GM23248 (cell line): ENCODE measurements around the gene SYNE2. TPM values are rescaled to one million over a fixed set of nuclear protein-coding genes. Genes with fewer than 3 reads are reported as not detected.

Source experiments
- DNase-seq: peaks from one replicate; pipeline ENCODE4 v3.0.0-alpha.2; 2015
- H2AFZ ChIP-seq: fragments of 200-600 bp; sonication (generic); 2 replicates; pipeline ENCODE4 v1.6.1; 2016; ENCODE audit warnings: antibody characterized with exemption
- H3F3A ChIP-seq: fragments of 200-600 bp; sonication (generic); 2 replicates; pipeline ENCODE4 v1.6.1; 2016; ENCODE audit warnings: mild to moderate bottlenecking, antibody characterized with exemption, mixed run types; ENCODE audit not compliant: insufficient read depth
- H3K27ac ChIP-seq: fragments of 200-600 bp; sonication (generic); 2 replicates; pipeline ENCODE4 v1.5.1; 2016; ENCODE audit warnings: mild to moderate bottlenecking
- H3K27me3 ChIP-seq: fragments of 200-600 bp; sonication (generic); replicated peaks from 2 replicates; pipeline ENCODE4 v1.6.1; 2016; ENCODE audit warnings: mild to moderate bottlenecking; ENCODE audit not compliant: insufficient read depth
- H3K36me3 ChIP-seq: fragments of 200-600 bp; sonication (generic); 2 replicates; pipeline ENCODE4 v1.6.1; 2016; ENCODE audit warnings: low read depth, mild to moderate bottlenecking
- H3K4me1 ChIP-seq: fragments of 200-600 bp; sonication (generic); 2 replicates; pipeline ENCODE4 v1.6.1; 2016; ENCODE audit warnings: mild to moderate bottlenecking; ENCODE audit not compliant: insufficient read depth
- H3K4me2 ChIP-seq: fragments of 200-600 bp; sonication (generic); one replicate; pipeline ENCODE4 v1.6.1; 2016; ENCODE audit warnings: mild to moderate bottlenecking; ENCODE audit not compliant: unreplicated experiment
- H3K4me3 ChIP-seq: fragments of 200-600 bp; sonication (generic); 2 replicates; pipeline ENCODE4 v1.5.1; 2016; ENCODE audit warnings: mild to moderate bottlenecking
- H3K79me2 ChIP-seq: fragments of 200-600 bp; sonication (generic); 2 replicates; pipeline ENCODE4 v1.6.1; 2016; ENCODE audit warnings: mild to moderate bottlenecking; ENCODE audit not compliant: insufficient read depth
- H3K9ac ChIP-seq: fragments of 200-600 bp; sonication (generic); 2 replicates; pipeline ENCODE4 v1.6.1; 2016; ENCODE audit warnings: mild to moderate bottlenecking
- H3K9me2 ChIP-seq: fragments of 200-600 bp; sonication (generic); 2 replicates; pipeline ENCODE4 v1.6.1; 2016; ENCODE audit warnings: mixed run types, mild to moderate bottlenecking, moderate library complexity; ENCODE audit not compliant: insufficient read depth
- H3K9me3 ChIP-seq: fragments of 200-600 bp; sonication (generic); one replicate; pipeline ENCODE4 v1.6.1; 2017; ENCODE audit warnings: low read depth
- H4K20me1 ChIP-seq: fragments of 200-600 bp; sonication (generic); 2 replicates; pipeline ENCODE4 v1.6.0; 2016; ENCODE audit not compliant: insufficient read depth
- EZH2 ChIP-seq: fragments of 200-600 bp; sonication (generic); IDR thresholded peaks from 2 replicates; pipeline ENCODE4 v1.6.1; 2018; ENCODE audit warnings: antibody characterized with exemption, mild to moderate bottlenecking; ENCODE audit not compliant: insufficient read depth, poor library complexity, severe bottlenecking
- EZH2phosphoT487 ChIP-seq: fragments of 200-600 bp; sonication (generic); IDR thresholded peaks from 2 replicates; pipeline ENCODE4 v1.6.1; 2018; ENCODE audit warnings: antibody characterized with exemption, moderate library complexity, mild to moderate bottlenecking, low read depth; ENCODE audit not compliant: insufficient read depth
- WGBS, 2 experiments: methylation state at CpG; one replicate each; pipeline ENCODE4 v1.1.6; 2015 to 2017; ENCODE audit warnings: low lambda C conversion rate in 2 of 2, low coverage in 1 of 2; ENCODE audit errors: missing lambda C conversion rate in 2 of 2; 5-methylcytosine and 5-hydroxymethylcytosine counted together
- in situ Hi-C: fragments of 300-500 bp; cut with MboI; formaldehyde crosslinking; loops from 2 replicates; pipeline ENCODE4 v1.15.0; 2020
- polyA plus RNA-seq: library from polyadenylated mRNA; unstranded; fragments of >200 nt; fragmentation: Nextera tagmentation; extraction: Ambion mirVana; gene quantifications from 2 replicates; pipeline ENCODE4 v1.2.1, GENCODE V29; 2016
- total RNA-seq: library from RNA; depleted of rRNA; stranded (reverse); fragments of >200 nt; shearing (Covaris generic); gene quantifications from 2 replicates; pipeline ENCODE4 v1.2.3, GENCODE V29; 2014

SYNE2 gene
- total and polyA plus RNA-seq, 2 experiments from 2014 or later, result 2.8 to 4.4 TPM

DNA sequence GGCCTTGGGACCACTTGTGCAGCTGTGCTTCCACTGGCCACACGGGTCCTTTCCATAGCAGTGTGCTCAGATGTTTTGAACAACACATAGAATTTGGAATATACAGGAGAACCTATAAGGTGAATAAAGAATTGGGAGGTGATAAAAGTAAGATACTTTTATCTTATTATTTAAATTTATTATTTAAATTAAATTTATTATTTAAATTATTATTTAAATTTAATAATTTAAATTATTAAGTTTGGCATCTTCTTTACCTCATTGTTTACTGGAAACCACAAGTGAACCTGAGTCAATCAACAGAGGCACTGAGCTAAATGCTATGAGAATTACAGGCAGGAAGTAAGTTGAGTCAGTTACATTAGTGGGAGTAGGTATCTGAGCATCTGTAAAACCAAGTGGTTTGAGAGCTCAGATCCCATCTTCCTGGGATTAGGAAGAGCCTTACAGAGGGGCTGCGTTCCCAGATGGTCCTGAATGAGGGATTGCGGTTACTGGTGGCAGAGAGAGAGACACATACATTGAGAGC, 338.2 kb downstream of the SYNE2 start:
- Histone ChIP-seq H3K4me1 (no peaks in the 10 kb centered on the region), H3K36me3 (no peaks in the 10 kb centered on the region), H3K9me2 (no peaks in the 10 kb centered on the region), H3K79me2 (no peaks in the 10 kb centered on the region), H4K20me1 (no peaks in the 10 kb centered on the region), H3K4me2 (no peak overlapping the region), H3K4me3 (no peak overlapping the region), H3K9ac (no peak overlapping the region), H2AFZ (no peak overlapping the region), H3K9me3 (no peaks in the 10 kb centered on the region), H3F3A (no peaks in the 10 kb centered on the region), H3K27ac (no peak overlapping the region), H3K27me3 (no peaks in the 10 kb centered on the region)
- peak; percentile 7 for DNase-seq
- TF ChIP-seq EZH2 (no peak), EZH2phosphoT487 (no peak)
- 99 to 100% methylated on average over 3 of the region's 3 CpGs for WGBS, 2 experiments
- in situ Hi-C loops, result no loop called here

DNA sequence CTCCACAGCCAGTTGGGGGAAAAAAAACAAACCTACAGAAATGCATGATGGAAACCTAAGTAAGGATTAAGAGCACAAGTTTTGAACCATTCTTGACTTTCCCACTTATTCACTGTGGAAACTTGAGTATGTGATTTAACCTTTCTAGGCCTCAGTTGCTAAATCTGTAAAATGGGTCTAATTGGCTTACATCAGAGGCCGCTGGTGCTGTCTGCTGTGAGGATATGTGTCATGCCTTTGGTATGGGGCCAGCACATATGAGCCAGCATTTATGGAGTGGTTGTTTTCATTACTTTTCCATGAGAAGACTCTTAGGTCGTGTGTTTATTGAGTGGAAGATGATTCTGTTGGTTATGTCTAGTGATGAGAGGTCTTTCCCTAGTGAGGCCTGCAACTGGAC, 339.0 kb downstream of the SYNE2 start:
- H3K4me3 ChIP-seq, result no peak overlapping the region
- TF ChIP-seq EZH2 (no peak), EZH2phosphoT487 (no peak)
- H3K79me2 ChIP-seq, result no peaks in the 10 kb centered on the region
- no peaks in the 10 kb centered on the region for H4K20me1 ChIP-seq
- H2AFZ ChIP-seq, result no peak overlapping the region
- DNase-seq, result peak; percentile 77
- H3K9me3 ChIP-seq, result no peaks in the 10 kb centered on the region
- H3K27me3 ChIP-seq, result no peaks in the 10 kb centered on the region
- H3K9ac ChIP-seq, result no peak overlapping the region
- WGBS, 2 experiments, result 15 to 21% methylated on average over 2 of the region's 2 CpGs
- H3K9me2 ChIP-seq, result no peaks in the 10 kb centered on the region
- in situ Hi-C loops, result no loop called here
- no peaks in the 10 kb centered on the region for H3K4me1 ChIP-seq
- no peaks in the 10 kb centered on the region for H3F3A ChIP-seq
- H3K27ac ChIP-seq, result no peak overlapping the region
- no peak overlapping the region for H3K4me2 ChIP-seq
- H3K36me3 ChIP-seq, result no peaks in the 10 kb centered on the region

DNA sequence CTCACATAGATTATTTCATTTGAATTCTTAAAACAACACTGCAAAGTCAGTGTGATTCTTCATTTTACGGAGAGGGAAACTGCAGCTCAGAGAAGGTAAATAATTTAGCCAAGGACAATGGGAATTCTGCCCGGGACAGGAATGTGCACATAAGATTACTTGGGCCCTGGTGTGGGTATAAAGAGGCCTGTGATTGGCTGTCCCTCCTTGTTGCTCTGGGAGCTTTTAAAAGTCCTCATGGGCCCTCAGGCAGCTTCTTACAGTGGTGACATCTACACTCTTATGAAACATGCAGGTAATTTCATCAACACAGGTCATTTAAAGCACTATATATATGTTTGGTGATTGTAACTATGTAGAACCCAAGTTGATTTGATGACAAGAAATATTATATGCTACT, 341.0 kb downstream of the SYNE2 start:
- DNase-seq, result no peak
- H3K9me3 ChIP-seq, result no peaks in the 10 kb centered on the region
- in situ Hi-C loops, result no loop called here
- H3F3A ChIP-seq, result no peaks in the 10 kb centered on the region
- TF ChIP-seq EZH2phosphoT487 (no peak), EZH2 (no peak)
- H3K9ac ChIP-seq, result no peak overlapping the region
- no peak overlapping the region for H3K27ac ChIP-seq
- no peaks in the 10 kb centered on the region for H3K9me2 ChIP-seq
- H3K4me3 ChIP-seq, result no peak overlapping the region
- no peaks in the 10 kb centered on the region for H3K4me1 ChIP-seq
- H3K4me2 ChIP-seq, result no peak overlapping the region
- H2AFZ ChIP-seq, result no peak overlapping the region
- WGBS, 2 experiments, result 96 to 100% methylated on average over 2 of the region's 2 CpGs
- H3K79me2 ChIP-seq, result no peaks in the 10 kb centered on the region
- H4K20me1 ChIP-seq, result no peaks in the 10 kb centered on the region
- no peaks in the 10 kb centered on the region for H3K27me3 ChIP-seq
- no peaks in the 10 kb centered on the region for H3K36me3 ChIP-seq

DNA sequence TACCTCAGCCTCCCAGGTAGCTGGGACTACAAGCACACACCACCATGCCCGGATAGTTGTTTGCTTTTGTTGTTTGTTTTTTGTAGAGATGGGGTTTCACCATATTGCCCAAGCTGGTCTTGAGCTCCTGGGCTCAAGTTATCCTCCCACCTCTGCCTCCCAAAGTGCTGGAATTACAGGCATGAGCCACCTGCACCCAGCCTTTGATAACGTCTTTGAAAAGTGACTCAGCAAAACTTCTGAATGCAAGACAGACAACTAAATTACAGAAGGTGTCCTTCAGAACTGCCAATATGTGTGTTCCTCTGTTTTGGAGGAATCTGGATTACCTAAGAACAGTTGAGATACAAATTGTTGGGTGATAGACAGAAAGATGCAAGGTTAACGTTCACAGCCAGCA, 341.6 kb downstream of the SYNE2 start:
- H3K4me1 ChIP-seq, result no peaks in the 10 kb centered on the region
- no peak overlapping the region for H3K4me2 ChIP-seq
- H3K4me3 ChIP-seq, result no peak overlapping the region
- 79 to 83% methylated on average over 3 of the region's 3 CpGs for WGBS, 2 experiments
- in situ Hi-C loops, result no loop called here
- no peak overlapping the region for H3K27ac ChIP-seq
- no peak overlapping the region for H3K9ac ChIP-seq
- no peaks in the 10 kb centered on the region for H4K20me1 ChIP-seq
- H3K9me3 ChIP-seq, result no peaks in the 10 kb centered on the region
- no peaks in the 10 kb centered on the region for H3F3A ChIP-seq
- no peaks in the 10 kb centered on the region for H3K9me2 ChIP-seq
- H3K27me3 ChIP-seq, result no peaks in the 10 kb centered on the region
- H3K79me2 ChIP-seq, result no peaks in the 10 kb centered on the region
- no peaks in the 10 kb centered on the region for H3K36me3 ChIP-seq
- no peak overlapping the region for H2AFZ ChIP-seq
- TF ChIP-seq EZH2 (no peak), EZH2phosphoT487 (no peak)
- no peak for DNase-seq

DNA sequence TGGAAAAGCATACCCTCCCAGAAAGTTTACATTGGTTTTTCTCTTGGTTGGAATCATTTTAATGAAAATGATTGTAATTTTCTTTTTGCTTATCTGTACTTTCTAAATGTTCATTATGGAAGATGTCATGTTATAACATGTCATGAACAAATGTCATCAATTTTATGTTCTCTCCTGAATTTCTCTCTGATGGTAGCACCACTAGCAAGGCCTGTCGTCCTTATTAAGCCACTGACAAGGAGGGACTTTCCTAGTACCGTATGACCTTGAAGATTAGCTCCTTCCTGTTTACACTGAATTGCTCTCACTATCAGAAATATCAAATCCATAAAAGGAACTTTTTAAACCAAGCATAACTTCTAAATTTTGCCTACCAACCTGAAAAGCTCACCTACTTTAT, 342.4 kb downstream of the SYNE2 start:
- Histone ChIP-seq H3K27ac (no peak overlapping the region), H2AFZ (no peak overlapping the region), H3F3A (no peaks in the 10 kb centered on the region), H3K4me2 (no peak overlapping the region), H3K79me2 (no peaks in the 10 kb centered on the region), H3K9me3 (no peaks in the 10 kb centered on the region), H3K9ac (no peak overlapping the region), H3K4me1 (no peaks in the 10 kb centered on the region), H3K27me3 (no peaks in the 10 kb centered on the region), H3K36me3 (no peaks in the 10 kb centered on the region), H3K4me3 (no peak overlapping the region), H3K9me2 (no peaks in the 10 kb centered on the region), H4K20me1 (no peaks in the 10 kb centered on the region)
- DNase-seq, result no peak
- TF ChIP-seq EZH2 (no peak), EZH2phosphoT487 (no peak)
- WGBS, 2 experiments, result 80 to 86% methylated on average over 2 of the region's 2 CpGs
- in situ Hi-C loops, result no loop called here
